Measurements from ENCODE around the gene TMPRSS6.

TMPRSS6 gene

DNA sequence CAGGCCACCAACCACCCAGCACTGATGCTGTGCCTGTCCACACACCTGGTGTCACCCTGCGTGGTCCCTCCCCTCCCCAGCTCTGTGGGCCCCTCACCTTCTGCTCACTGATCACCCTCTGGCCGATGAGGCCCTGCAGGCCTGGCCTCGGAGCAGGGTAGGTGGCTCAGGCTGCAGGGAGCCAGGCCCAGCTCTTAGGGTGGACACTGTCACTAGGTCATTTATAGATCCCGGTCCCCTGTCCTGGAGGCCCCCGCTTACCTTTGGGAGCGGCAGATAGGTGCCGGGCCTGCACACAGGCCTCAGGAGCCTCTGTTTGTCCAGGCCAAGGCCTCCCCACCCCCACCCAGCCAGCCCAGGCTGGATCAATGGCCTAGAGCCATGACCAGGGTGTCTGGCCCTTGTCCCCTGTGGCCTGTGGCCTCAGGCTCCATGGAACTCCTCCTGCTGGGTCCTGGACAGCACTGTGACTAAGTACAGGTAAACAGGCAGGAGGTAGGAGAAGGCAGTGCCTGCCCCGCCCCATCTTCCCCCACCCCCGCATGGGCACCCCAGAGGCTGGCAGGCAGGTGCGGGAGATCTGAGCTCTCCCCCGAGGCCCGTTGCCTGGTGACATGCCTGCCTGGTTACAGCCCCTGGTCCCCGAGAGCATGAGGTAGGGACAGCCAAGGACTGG lies at the start of gene TMPRSS6:
Gene TMPRSS6, minus strand, starts transcription at position 472 of the 676 bp plus-strand sequence. CDS start 6,296 bp downstream, outside the sequence.
- peak in 1 of 2 experiments; percentile 73 for DNase-seq

DNA sequence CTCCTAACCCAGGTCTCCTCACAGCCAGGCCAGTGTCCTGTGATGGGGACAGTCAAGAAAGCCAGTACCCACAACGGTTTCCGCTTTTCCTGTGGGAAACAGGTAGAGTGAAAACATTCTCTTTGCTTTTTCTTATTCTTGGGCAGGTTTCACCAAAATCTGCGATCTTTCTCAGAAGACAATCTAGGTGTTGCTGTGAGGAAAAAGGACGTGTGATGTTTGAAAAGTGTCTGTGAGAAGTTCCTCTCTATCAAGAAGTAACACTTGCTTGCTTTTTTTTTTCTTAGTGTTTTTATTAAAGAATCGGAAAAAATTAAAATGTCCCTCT lies 49.4 kb upstream of the TMPRSS6 start:
- DNase-seq, result no peak

DNA sequence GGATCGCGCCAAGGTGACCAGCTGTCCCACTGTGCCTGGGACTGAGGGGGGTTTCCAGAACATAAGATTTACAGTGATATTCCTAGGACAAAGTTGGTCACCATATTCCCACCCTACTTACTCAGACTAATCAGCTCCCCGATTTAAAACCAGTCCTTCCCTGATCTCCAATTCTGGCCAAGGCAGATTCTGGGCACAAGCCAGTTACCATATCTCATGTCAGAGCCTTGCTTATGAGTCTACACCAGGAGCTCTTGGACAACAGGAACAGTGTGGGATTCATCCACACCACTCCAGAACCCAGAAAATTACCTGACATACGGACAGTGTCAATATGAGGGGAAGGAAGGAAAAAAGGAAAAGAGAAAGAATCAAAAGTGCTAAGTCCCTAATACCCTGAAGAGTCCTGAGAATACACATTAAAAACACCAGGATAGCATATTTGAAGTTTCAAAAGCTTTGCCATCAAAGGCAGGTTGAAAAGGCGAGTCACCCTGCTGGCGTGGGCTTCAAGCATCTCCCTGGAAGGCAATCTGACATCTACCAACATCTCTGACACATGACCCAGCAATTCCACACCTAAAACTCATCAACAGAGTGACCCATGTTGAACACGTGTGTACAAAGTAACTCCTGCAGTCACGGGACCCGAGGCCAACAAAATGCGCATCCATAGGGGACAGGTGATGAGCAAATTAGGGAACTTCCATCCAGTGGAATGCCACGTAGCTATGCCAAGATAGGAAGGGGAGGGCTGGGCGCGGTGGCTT lies 48.2 kb upstream of the TMPRSS6 start:
- no peak for DNase-seq

DNA sequence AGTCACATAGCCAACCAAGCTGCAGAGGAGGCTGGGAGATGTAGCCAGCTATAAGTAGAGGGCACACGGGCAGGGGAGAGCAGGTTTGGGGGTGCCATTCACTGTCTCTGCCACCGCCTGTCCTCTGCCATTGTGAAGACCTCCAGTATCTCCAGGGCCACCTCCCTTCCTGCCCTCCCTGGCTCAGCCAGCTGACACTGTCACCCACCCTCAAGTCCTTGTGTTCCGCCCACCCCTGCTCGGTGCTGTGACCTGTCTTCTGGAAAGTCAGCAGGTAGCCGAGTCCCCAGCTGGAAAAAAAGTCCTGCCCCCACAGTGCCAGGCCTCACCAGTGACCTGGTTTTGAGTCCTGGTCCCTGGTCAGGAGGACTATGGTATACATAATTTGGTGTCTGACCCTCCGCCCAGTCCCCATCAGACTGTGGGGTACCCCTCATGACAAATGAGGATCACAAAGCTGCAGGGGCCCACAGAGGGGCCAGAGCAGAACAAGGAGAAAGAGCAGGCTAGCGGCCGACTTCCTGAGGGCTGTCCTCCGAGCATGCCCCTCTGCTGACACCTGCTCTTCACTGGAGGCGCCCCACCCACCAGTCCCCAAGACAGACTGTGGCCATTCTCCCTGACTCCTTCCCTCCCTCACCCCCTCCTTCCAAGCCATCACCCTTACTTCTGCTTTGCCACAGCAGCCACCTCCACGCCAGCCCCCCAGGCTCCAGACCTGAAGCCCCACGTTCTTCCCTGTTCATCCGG lies 47.3 kb upstream of the TMPRSS6 start:
- no peak for DNase-seq

DNA sequence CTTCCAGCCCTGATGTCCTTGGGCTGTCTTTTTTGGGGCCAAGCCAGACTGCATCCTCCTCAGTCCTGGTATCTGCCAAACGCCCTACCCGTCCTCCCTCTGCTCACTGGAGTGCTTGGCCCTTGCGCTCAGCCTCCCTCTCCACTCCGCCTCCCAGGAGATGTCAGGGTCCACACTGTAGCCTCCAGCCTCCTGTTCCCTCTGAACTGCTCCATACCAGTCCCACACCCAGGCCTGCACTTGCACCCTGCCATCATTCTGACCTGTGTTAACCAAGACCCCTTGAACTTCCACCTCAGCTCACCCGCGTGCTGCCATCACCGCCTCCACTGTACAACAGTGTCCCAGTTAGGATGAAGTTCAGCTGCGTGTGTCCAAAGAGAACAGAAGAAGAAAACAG lies 46.5 kb upstream of the TMPRSS6 start:
- no peak for DNase-seq

DNA sequence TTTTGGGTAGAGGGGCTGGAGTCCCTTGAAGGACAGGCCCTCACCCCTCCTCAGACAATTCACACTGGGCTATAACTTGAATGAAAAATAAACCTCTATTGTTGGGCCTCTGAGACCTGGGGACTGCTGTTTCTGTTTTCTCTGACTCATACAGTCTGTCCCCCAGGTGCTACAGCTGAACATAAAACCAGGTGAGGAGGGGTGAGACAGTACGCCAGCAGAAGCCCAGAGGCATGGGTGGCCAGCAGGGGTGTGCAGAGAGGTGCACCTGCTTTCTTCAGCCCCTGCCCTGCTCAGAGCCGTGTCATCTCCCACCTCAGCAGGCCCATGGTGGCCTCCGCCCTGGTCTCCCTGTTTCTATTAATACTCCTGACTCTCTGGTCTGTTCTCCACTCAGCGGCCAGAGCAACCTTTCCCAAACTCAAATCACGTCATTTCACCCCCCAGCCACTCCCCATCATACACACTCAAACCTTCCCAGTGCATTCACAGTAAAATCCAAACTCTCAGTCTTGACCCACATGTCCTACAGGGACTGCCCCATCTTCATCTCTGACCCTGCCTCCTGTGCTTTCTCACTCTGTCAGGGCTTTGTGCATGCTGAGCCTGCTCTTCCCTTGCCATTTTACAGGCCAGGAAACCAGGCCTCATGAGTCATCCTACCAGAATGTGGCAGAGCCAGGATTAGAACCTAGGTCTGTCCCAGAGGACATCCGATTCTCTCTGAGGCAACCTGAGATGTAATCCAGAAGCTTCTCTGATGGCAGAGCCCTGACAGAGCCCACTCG lies 45.6 kb upstream of the TMPRSS6 start:
- no peak for DNase-seq

DNA sequence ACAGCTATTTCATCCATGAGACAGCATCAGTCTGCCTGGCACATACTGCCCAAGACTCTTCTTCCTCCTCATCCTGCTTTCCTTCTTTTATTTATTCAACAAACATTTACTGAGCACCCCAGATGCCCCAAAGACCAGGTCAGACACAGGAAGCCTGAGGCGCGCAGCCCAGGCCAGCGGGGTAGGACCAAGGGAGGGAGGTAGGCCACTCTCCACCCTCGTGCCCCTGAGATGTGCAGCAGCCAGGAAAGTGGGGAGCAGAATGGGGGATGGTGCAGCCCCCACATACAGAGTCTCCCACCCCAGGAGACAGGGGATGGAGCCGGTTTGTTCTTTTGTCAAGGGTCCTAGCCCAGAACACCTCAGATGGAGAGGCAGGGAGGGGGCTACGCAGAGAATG lies 44.4 kb upstream of the TMPRSS6 start:
- DNase-seq, result no peak

DNA sequence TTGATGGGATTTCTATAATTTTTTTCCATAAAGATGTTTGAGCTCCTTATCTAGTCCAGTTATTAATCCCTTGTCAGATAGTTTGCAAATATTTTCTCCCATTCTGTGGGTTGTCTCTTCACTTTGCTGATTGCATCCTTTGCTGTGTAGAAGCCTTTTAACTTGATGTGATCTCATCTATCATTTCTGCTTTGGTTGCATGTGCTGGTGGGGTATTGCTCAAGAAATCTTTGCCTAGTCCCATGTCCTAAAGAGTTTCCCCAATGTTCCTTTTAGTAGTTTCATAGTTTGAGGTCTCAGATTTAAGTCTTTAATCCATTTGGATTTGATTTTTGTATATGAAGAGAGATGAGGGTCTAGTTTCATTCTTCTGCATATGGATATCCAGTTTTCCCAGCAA lies 41.9 kb upstream of the TMPRSS6 start:
- DNase-seq, result no peak

DNA sequence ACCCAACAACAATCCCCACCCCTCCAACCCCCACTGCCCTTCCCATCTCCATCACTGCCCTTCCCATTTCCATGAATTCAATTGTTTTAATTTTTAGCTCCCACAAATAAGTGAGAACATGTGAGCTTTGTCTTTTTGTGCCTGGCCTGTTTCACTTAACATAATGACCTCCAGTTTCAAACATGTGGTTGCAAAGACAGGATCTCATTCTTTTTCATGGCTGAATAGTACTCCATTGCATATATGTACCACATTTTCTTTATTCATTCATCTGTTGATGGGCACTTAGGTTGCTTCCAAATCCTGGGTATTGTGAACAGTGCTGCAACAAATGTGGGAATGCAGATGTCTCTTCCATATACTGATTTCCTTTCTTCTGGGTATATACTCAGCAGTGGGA lies 41.2 kb upstream of the TMPRSS6 start:
- no peak for DNase-seq

DNA sequence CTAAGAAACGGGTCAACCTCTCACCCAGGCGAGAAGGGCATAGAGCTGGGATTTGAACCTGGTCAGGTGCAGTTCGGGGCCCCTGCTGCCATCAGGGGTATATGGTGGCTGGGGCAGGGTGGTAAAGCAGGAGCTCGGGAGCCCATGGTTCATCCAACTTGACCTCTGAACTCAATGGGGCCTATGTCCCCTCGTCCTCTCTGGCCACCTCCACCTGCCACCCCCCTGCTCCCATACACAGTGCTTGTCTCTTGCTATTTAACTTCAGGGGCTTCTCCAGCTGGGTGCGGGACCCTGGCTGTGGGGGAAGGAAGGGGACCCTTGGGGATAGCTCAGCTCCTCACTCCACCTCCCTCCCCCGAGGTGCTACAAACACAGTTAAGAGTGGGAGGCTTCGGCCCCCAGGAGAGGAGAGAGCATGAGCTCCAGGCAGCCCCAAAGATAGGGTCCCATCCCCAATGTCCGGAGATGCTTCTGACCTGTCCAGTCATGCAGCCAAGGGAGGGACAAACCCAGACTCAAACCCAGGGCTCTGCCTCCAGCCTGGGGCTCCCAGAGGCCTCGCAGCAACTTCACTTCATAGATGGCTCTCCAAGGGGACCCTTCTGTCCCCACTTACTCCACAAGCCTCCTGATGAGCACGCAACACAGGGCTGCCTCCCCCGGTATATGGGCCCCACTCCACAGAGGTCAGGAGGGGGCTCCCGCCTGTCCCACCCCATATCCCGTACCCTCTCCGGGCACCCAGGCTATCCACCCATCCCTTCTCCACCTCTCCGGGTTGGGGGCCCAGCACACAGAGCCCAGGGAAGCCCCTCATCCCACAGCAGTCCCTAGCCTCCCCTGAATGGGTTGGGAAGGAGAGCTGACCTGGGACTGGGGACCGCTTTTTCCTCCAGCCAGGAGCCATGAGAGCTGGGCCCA lies 39.5 kb upstream of the TMPRSS6 start:
- no peak for DNase-seq

DNA sequence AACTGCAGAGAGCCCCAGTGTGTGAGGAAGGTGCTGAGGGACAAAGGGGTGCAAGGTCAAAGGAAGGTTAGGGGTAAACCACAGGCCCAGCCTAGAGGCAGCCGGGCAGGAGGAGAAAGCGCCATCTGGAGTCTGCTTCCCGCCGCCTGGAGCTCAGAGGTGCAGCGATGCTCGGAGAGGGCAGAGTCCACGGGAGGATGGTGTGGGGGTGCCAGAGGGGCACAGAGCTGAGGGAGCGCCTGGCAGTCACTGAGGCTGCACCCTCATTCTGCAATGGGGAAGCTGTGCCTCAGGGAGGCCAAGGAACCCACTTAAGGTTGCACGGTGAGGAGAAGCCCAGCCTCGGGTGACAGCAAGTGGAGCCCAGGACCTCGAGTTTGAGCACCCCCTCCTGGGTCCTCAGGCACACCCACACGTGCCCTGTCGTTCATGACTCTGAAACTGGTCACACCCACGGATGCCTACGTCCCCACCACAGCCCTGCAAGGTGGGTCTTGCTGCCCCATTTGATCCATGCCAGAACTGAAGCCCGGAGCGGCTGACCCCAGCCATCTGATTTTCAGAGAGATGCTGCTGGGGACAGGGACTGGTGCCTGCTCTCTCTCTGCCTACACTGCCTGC lies 38.6 kb upstream of the TMPRSS6 start:
- DNase-seq, result no peak

DNA sequence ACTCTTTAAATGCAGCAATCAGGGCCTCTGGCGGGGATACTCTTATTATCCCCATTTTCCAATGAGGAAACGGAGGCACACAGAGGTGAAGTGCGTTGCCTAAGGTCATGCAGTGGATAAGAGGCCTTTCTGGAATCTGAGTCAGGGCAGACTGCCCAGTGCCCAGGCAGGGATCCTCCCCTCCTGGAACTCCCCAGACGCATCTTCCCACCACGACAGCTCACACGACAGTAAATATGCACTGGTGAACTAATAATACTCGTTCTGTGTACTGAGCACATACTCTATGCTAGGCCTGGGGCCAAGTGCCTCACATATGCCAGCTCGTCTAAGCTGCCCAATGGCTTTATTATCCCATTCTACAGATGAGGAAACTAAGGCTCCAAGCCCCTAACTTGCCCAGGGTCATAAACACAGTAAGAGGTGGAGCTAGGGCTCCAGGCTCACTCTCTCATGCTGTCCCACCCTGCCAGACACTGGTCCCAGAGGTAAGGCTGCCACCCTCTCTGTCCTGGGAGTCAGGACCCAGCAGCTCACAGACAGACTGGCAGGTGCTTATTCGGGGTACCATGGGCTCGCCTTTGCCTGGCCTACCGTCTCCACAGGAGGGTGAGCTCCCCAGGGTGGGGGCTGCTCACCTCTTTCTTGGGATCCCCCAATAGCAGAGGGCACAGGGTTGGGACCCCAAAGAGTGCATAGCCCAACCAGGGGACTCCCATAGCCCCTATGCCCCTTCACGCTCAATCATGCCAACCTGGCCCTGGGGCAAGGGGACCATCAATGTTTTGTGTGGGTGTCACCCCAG lies 37.9 kb upstream of the TMPRSS6 start:
- DNase-seq, result no peak

DNA sequence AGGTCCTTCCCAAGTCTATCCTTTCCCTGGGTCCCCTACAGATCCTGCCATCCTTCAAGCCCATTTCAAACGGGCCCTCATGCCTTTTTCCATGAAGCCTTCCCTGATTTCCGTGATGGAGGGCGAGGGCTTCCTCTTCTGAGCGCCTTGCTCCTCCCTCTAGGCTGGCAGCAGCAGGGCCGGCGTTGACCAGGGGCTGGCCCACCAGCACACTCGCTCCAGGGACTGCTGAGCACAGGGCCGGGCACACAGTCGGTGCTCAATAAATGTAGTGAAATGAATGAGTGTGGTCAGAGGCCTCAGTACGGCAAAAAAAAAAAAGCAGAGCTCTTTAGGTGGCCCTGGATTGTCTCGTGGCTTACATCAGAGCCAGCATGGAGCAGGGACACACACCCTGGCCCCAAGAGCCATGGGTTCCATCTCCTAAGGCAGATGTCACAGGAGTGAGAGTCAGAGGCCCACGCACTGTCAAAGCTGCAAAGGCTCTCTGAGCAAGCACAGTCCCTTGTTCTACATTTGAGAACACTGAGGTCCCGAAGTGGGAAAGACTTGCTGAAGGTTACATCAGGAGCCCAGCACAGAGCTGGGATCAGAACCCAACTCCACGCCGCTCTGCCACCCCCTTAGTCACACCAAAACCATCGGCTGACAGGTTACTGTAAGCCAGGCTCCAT lies 37.1 kb upstream of the TMPRSS6 start:
- no peak for DNase-seq

DNA sequence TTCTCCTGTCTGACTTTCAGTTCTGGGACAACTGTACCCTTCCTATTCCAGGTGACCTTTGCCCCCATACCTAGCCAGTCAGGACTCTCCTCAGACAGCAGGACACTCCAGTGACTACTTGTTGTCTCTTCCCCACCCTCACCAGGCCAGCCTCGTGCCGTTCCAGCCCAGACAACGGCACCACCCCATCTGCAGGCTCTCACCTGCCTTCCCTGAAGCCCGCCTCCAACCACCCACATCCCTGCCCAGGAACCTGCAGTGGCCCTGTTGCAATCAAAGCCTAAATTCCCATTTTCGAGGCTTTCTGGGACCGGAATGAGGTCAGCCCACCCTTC lies 36.5 kb upstream of the TMPRSS6 start:
- DNase-seq, result no peak

DNA sequence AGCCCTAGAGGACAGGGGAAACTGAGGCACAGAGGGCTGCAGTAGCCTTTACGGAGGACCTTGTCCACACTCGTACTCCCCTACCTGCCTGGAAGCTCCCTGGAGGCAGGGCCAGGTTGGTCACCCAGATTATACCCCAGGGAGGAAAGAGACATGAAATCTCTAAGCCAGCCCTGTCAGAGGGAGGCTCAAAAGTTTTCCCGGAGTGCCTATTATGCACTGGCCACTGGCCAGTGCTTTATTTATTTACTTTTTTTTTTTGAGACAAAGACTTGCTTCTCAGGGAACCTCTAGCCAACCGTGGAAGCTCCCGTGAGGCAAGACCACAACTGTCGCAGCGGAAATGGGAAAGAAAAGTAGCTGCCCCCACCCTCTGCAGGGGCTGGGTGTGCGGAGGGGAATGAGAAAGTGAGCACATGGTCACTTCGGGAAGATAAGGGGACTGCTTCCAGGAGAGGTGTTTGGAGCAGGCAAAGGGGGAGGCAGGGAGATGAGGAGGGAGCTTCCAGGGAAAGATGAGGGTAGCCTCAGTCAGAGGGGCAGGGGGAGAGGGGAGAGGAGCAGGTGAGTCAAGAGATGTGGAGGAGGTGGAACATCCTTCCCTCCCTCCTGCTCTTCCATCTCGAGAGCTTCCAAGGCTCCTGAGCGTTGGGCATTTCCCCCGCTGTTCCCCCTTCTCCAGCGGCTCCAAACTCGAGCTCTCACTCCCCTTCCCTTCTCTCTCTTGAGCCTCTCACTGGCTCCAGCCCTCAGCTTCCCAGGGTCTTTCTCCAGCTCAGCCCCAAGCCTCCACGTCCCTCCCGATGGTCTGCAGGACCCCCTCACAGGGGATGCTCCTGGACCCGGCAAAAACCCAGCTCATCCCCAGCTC lies 35.9 kb upstream of the TMPRSS6 start:
- no peak for DNase-seq

DNA sequence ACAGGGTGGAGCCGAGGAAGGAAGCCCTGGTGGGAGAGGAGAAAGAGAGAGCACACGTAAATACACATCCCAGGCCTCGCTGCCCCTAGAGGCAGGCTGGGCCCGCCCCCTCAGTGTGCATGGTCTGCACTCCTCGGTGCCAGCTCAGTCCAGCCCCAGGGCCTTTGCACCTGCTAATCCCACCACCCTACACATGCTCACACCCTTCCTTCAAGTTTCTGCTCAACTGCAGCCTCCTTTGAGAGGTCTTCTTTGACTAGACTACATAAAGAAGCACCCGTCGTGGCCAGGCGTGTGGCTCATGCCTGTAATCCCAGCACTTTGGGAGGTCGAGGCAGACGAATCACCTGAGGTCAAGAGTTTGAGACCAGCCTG lies 34.7 kb upstream of the TMPRSS6 start:
- DNase-seq, result no peak

DNA sequence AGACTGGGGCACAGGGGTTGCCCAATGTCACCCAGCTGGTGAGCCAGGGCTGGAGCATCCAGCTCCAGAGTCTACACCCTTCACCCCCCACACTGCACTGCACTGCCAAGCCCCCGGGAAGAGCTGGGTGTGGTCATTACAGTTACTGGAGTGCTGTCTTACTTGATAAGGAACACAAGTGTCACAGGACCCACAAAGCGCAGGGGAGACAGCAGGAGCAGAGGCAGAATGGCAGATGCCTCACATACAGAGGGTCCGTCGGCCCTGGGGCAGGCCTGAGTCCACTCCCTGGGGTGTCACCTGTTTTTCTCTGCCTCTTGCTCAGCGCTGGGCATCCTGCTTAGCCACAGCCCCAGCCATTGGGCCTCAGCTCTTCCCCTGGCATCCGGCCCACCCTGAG lies 32.5 kb upstream of the TMPRSS6 start:
- no peak for DNase-seq

DNA sequence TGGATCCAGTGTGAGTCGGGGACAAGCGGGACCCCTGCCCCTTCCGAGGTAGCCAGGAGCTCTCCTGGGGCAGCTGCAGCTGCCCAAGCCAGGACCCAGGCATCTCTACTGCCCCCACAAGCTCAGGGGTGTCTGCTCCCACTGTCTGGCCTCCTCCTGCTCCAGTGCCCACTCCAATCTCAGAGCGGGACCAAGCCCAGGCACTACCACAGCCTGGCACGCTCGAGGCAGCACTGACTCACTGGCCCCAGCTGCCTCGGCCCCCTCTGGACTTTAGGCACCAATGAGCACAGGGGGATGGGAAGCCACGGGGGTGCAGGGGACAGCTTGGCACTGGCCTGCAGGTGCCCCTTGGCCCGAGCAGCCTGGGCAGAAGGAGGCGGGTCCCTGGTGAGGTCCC lies 32.0 kb upstream of the TMPRSS6 start:
- no peak for DNase-seq

DNA sequence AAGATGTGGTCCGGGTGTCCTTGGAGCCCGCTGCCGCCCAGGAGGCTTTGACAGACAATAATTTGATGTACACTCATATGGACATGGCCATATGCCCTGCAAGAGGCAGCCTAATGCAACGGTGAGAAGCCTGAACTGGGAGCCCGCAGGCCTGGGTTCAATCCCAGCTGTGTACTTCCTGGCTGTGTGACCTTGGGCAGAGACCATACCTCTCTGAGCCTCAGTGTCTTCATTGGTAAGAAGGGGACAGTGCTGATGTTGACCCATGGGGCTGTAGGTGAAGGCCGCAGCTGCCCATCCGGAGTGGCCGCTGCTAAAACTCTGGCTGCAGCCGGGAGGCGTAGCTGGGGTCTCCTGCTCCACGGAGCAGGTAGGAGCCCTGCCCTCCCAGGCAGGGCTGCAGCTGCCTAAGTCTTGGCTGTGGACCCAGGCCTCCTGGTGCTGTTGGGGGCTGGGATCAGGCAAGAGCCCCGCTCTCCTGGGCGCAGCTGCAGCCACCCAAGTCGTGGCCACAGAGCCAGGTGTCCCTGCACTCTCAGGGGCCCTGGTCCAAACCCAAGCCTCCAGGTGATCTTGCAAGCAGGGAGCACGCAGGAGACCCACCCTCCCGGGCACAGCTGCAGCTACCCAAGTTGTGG lies 31.3 kb upstream of the TMPRSS6 start:
- no peak for DNase-seq
